ENCODE data around the gene TRIM40.

DNA sequence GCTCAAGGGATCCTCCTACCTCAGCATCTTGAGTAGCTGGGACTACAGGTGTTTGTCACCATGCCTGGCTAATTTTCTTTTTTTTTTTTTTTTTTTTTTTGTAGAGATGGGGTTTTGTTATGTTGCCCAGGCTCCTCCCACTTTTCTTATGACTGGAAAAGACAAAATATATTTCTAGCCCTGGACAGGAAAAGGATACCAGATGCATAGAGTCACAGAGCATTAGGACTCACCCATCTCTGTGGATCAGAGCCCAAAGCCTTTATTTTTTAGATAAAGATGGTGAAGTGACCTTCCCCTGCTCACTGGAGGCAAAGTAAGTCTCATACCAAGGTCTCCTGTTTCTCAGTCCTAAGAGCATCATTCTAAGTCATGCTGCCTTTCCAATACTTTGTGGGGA lies 21.6 kb downstream of the TRIM40 start:
- no peak for TF ChIP-seq POLR2A (IDR thresholded peaks at IDR 0.05; ENCODE audit: low read length)
- no peak for TF ChIP-seq GATA1 (IDR thresholded peaks at IDR 0.05; ENCODE audit: low read depth, low read length)

Data from erythroblast (primary cell).